H9 (cell line): ENCODE measurements around the gene PTPRF. TPM values are rescaled to one million over a fixed set of nuclear protein-coding genes. Genes with fewer than 3 reads are reported as not detected.
A peak's percentile ranks its signal among the peaks of the same experiment; 100 is the strongest.

Source experiments
- DNase-seq: peaks from one replicate; pipeline ENCODE4 v3.0.0-alpha.2; 2017
- H2AFZ ChIP-seq: one replicate; pipeline ENCODE4 v1.6.1; 2013; ENCODE audit warnings: mild to moderate bottlenecking, low read length, control low read depth, moderate library complexity
- H2AK5ac ChIP-seq: 2 replicates; pipeline ENCODE4 v1.6.1; 2013; ENCODE audit warnings: low read length, control low read depth, mixed read lengths; ENCODE audit not compliant: insufficient read length
- H2BK120ac ChIP-seq: one replicate; pipeline ENCODE4 v1.6.1; 2013; ENCODE audit warnings: low read depth, mild to moderate bottlenecking, low read length, control low read depth, inconsistent platforms; ENCODE audit not compliant: poor library complexity, severe bottlenecking
- H2BK12ac ChIP-seq: 2 replicates; pipeline ENCODE4 v1.6.1; 2013; ENCODE audit warnings: low read length, control low read depth, mixed read lengths, low read depth; ENCODE audit not compliant: insufficient read length
- H2BK15ac ChIP-seq: 2 replicates; pipeline ENCODE4 v1.6.1; 2013; ENCODE audit warnings: low read depth, low read length, control low read depth
- H2BK20ac ChIP-seq: one replicate; pipeline ENCODE4 v1.6.1; 2013; ENCODE audit warnings: low read depth, mild to moderate bottlenecking, low read length, control low read depth, inconsistent platforms; ENCODE audit not compliant: poor library complexity, severe bottlenecking
- H2BK5ac ChIP-seq: 2 replicates; pipeline ENCODE4 v1.6.1; 2013; ENCODE audit warnings: low read length, control low read depth, mixed read lengths; ENCODE audit not compliant: insufficient read length
- H3K14ac ChIP-seq: 2 replicates; pipeline ENCODE4 v1.6.1; 2013; ENCODE audit warnings: low read length, control low read depth; ENCODE audit not compliant: insufficient read depth
- H3K18ac ChIP-seq: 2 replicates; pipeline ENCODE4 v1.6.1; 2013; ENCODE audit warnings: low read depth, mild to moderate bottlenecking, mixed read lengths, low read length, control low read depth; ENCODE audit not compliant: insufficient read length
- H3K23ac ChIP-seq: 2 replicates; pipeline ENCODE4 v1.6.1; 2013; ENCODE audit warnings: low read length, control low read depth, mixed read lengths, low read depth; ENCODE audit not compliant: insufficient read length
- H3K23me2 ChIP-seq: 2 replicates; pipeline ENCODE4 v1.6.1; 2013; ENCODE audit warnings: low read depth, mild to moderate bottlenecking, mixed read lengths, low read length, control low read depth; ENCODE audit not compliant: insufficient read length, poor library complexity, severe bottlenecking
- H3K27ac ChIP-seq: 2 replicates; pipeline ENCODE4 v1.5.1; 2013; ENCODE audit warnings: low read length, control low read depth, mixed read lengths, low read depth; ENCODE audit not compliant: insufficient read length
- H3K27me3 ChIP-seq: 2 replicates; pipeline ENCODE4 v1.6.1; 2013; ENCODE audit warnings: low read length, control low read depth, inconsistent platforms; ENCODE audit not compliant: insufficient read depth
- H3K4ac ChIP-seq: 2 replicates; pipeline ENCODE4 v1.6.1; 2013; ENCODE audit warnings: low read depth, mild to moderate bottlenecking, control low read depth, inconsistent platforms, low read length, moderate library complexity
- H3K4me1 ChIP-seq: 2 replicates; pipeline ENCODE4 v1.6.1; 2013; ENCODE audit warnings: low read length, control low read depth, inconsistent platforms; ENCODE audit not compliant: insufficient read depth
- H3K4me2 ChIP-seq: 2 replicates; pipeline ENCODE4 v1.6.1; 2013; ENCODE audit warnings: low read length, control low read depth, mixed read lengths; ENCODE audit not compliant: insufficient read length, insufficient read depth
- H3K56ac ChIP-seq: 2 replicates; pipeline ENCODE4 v1.6.1; 2013; ENCODE audit warnings: low read depth, mild to moderate bottlenecking, mixed read lengths, low read length, control low read depth; ENCODE audit not compliant: insufficient read length
- H3K79me1 ChIP-seq: 2 replicates; pipeline ENCODE4 v1.6.1; 2013; ENCODE audit warnings: low read depth, mild to moderate bottlenecking, moderate library complexity, low read length, control low read depth, inconsistent platforms; ENCODE audit not compliant: insufficient read depth, poor library complexity, severe bottlenecking
- H3K79me2 ChIP-seq: 2 replicates; pipeline ENCODE4 v1.6.1; 2013; ENCODE audit warnings: low read length, control low read depth, inconsistent platforms; ENCODE audit not compliant: insufficient read depth
- H3K9ac ChIP-seq: 2 replicates; pipeline ENCODE4 v1.6.1; 2013; ENCODE audit warnings: low read length, control low read depth, mixed read lengths; ENCODE audit not compliant: insufficient read length; ENCODE audit errors: extremely low read depth
- H3K9me3 ChIP-seq: one replicate; pipeline ENCODE4 v1.6.1; 2013; ENCODE audit warnings: low read depth, low read length, inconsistent platforms; ENCODE audit not compliant: control insufficient read depth
- H3T11ph ChIP-seq: one replicate; pipeline ENCODE4 v1.6.1; 2013; ENCODE audit warnings: mild to moderate bottlenecking, low read length, control low read depth, inconsistent platforms
- H4K20me1 ChIP-seq: one replicate; pipeline ENCODE4 v1.6.1; 2013; ENCODE audit not compliant: control insufficient read depth, insufficient read length, insufficient read depth
- H4K5ac ChIP-seq: 2 replicates; pipeline ENCODE4 v1.6.1; 2013; ENCODE audit warnings: low read depth, mild to moderate bottlenecking, mixed read lengths, low read length, control low read depth; ENCODE audit not compliant: insufficient read length
- H4K8ac ChIP-seq: replicated peaks from 2 replicates; pipeline ENCODE4 v1.6.1; 2013; ENCODE audit warnings: low read length, control low read depth, mixed read lengths, low read depth; ENCODE audit not compliant: insufficient read length
- H4K91ac ChIP-seq: 2 replicates; pipeline ENCODE4 v1.6.1; 2013; ENCODE audit warnings: low read depth, mild to moderate bottlenecking, moderate library complexity, mixed read lengths, low read length, control low read depth; ENCODE audit not compliant: insufficient read length
- H3K27ac Mint-ChIP-seq, 3 experiments: 2 replicates in 2 of 3; 3 replicates in 1 of 3; pipeline ENCODE4 v1.8.0; 2020 to 2021; ENCODE audit warnings: mixed read lengths in 3 of 3, mild to moderate bottlenecking in 1 of 3, moderate library complexity in 1 of 3
- H3K27me3 Mint-ChIP-seq: 2 replicates; pipeline ENCODE4 v1.8.0; 2021; ENCODE audit warnings: low read depth, mild to moderate bottlenecking, moderate library complexity, mixed read lengths
- H3K36me3 Mint-ChIP-seq, 3 experiments: 2 replicates in 2 of 3; 3 replicates in 1 of 3; pipeline ENCODE4 v1.8.0; 2020 to 2021; ENCODE audit warnings: low read depth in 3 of 3, mixed read lengths in 3 of 3; ENCODE audit not compliant: insufficient read depth in 1 of 3
- H3K4me1 Mint-ChIP-seq, 2 experiments: 2 replicates each; pipeline ENCODE4 v1.8.0; 2020; ENCODE audit warnings: mixed read lengths in 2 of 2
- H3K4me3 Mint-ChIP-seq, 2 experiments: 2 replicates in 1 of 2; 3 replicates in 1 of 2; pipeline ENCODE4 v1.8.0; 2020 to 2021; ENCODE audit warnings: mild to moderate bottlenecking in 2 of 2, mixed read lengths in 2 of 2, moderate library complexity in 1 of 2
- H3K9me3 Mint-ChIP-seq, 2 experiments: 2 replicates in 1 of 2; 3 replicates in 1 of 2; pipeline ENCODE4 v1.8.0; 2020; ENCODE audit warnings: mild to moderate bottlenecking in 2 of 2, mixed read lengths in 2 of 2, moderate library complexity in 1 of 2
- WGBS: extraction: QIAGEN DNeasy Blood & Tissue Kit; methylation state at CpG from one replicate; pipeline ENCODE4 v1.1.7; 2013; ENCODE audit warnings: missing lambda C conversion rate, low lambda C conversion rate, mixed read lengths; ENCODE audit not compliant: insufficient read length; ENCODE audit errors: extremely low coverage; 5-methylcytosine and 5-hydroxymethylcytosine counted together
- total RNA-seq: library from RNA; stranded (reverse); gene quantifications from 2 replicates; pipeline ENCODE4 v1.2.1, GENCODE V29; 2021
- TF ChIP-seq, protein P1 (sequence below): fragments of 200-600 bp; sonication (generic); conservative IDR thresholded peaks from 3 replicates; pipeline ENCODE4 v1.8.0; 2021; ENCODE audit warnings: antibody characterized with exemption, mild to moderate bottlenecking

Gene PTPRF
- total RNA-seq, 1 experiment from 2014 or later, result 193 TPM

DNA sequence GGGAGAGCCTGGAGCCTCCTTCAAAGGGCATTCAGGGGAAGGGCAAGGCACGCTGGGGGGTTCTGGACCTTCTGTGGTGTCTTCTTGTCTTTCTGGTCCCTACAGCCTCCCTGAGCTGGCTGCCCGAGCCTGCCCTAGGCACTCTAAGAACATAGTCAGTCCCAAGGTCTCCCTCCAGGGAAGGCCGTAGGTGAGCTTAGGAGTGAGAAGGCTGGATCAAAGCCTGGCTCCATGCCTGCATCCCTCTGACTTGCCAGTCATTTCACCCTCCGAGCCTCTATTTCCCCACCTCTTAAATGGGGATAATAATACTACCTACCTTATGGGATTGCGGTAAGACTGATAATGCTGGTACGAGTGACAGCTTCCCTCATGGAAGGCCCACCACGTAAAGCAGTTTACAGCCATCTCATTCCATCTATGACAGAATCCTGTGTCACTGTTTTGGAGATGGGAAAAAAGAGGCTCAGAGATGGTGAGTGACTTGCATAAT, 20.8 kb downstream of the PTPRF start:
- no peaks in the 10 kb centered on the region for H3K23me2 ChIP-seq
- H2BK15ac ChIP-seq, result no peak overlapping the region
- Mint-ChIP-seq H3K4me1 (peaks cover 65 to 80% of the 10 kb centered on the region in 2 experiments), H3K36me3 (peaks cover 26 to 54% (median 54%) of the 10 kb centered on the region in 3 experiments), H3K27me3 (no peaks in the 10 kb centered on the region), H3K9me3 (no peaks in the 10 kb centered on the region; a peak in 1 of 5 replicates), H3K4me3 (no peak overlapping the region; a peak in 1 of 5 replicates), H3K27ac (peak overlapping the region in 2 of 3 experiments; percentile 98 to 100; a peak in 3 of 7 replicates)
- H3K27ac ChIP-seq, result no peak overlapping the region
- no peak overlapping the region for H3K4ac ChIP-seq
- H2BK120ac ChIP-seq, result no peak overlapping the region
- H3K23ac ChIP-seq, result no peak overlapping the region
- no peak overlapping the region for H2AK5ac ChIP-seq
- H2AFZ ChIP-seq, result no peak overlapping the region
- H4K20me1 ChIP-seq, result no peaks in the 10 kb centered on the region
- DNase-seq, result no peak
- peak overlapping the region; percentile 26 for H2BK12ac ChIP-seq
- H3K4me2 ChIP-seq, result no peak overlapping the region
- H3K4me1 ChIP-seq, result no peaks in the 10 kb centered on the region; the same call in 1 of the 2 replicates
- H4K8ac ChIP-seq, result no peak overlapping the region
- H3K27me3 ChIP-seq, result no peaks in the 10 kb centered on the region
- H3K9ac ChIP-seq, result no peak overlapping the region
- WGBS, result no CpG with 5 or more reads among the region's 7 CpGs
- no peak overlapping the region for H3K56ac ChIP-seq
- no peaks in the 10 kb centered on the region; the same call in 1 of the 2 replicates for H3K79me2 ChIP-seq
- no peak overlapping the region for H3K18ac ChIP-seq
- H2BK5ac ChIP-seq, result no peak overlapping the region
- H3K79me1 ChIP-seq, result peaks cover 3% of the 10 kb centered on the region
- no peak overlapping the region for H4K5ac ChIP-seq
- no peak overlapping the region for H3T11ph ChIP-seq
- TF ChIP-seq, protein P1, sequence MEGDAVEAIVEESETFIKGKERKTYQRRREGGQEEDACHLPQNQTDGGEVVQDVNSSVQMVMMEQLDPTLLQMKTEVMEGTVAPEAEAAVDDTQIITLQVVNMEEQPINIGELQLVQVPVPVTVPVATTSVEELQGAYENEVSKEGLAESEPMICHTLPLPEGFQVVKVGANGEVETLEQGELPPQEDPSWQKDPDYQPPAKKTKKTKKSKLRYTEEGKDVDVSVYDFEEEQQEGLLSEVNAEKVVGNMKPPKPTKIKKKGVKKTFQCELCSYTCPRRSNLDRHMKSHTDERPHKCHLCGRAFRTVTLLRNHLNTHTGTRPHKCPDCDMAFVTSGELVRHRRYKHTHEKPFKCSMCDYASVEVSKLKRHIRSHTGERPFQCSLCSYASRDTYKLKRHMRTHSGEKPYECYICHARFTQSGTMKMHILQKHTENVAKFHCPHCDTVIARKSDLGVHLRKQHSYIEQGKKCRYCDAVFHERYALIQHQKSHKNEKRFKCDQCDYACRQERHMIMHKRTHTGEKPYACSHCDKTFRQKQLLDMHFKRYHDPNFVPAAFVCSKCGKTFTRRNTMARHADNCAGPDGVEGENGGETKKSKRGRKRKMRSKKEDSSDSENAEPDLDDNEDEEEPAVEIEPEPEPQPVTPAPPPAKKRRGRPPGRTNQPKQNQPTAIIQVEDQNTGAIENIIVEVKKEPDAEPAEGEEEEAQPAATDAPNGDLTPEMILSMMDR, result no peak
- 0 out of 2 replicates have a peak overlapping the region, but pooled peaks have one; percentile 4 for H3K14ac ChIP-seq
- H4K91ac ChIP-seq, result peak overlapping the region; percentile 73
- no peak overlapping the region for H2BK20ac ChIP-seq
- no peaks in the 10 kb centered on the region for H3K9me3 ChIP-seq
